ENCODE data around the gene TENT4A. TPM values are rescaled to one million over a fixed set of nuclear protein-coding genes. Genes with fewer than 3 reads are reported as not detected.

Gene TENT4A
- total RNA-seq, 4 donors from 2014 or later: 14.1 to 43.3 (median 27.2) TPM

- no peak for TF ChIP-seq POLR2A (IDR thresholded peaks at IDR 0.05)
- TF ChIP-seq, protein P1, sequence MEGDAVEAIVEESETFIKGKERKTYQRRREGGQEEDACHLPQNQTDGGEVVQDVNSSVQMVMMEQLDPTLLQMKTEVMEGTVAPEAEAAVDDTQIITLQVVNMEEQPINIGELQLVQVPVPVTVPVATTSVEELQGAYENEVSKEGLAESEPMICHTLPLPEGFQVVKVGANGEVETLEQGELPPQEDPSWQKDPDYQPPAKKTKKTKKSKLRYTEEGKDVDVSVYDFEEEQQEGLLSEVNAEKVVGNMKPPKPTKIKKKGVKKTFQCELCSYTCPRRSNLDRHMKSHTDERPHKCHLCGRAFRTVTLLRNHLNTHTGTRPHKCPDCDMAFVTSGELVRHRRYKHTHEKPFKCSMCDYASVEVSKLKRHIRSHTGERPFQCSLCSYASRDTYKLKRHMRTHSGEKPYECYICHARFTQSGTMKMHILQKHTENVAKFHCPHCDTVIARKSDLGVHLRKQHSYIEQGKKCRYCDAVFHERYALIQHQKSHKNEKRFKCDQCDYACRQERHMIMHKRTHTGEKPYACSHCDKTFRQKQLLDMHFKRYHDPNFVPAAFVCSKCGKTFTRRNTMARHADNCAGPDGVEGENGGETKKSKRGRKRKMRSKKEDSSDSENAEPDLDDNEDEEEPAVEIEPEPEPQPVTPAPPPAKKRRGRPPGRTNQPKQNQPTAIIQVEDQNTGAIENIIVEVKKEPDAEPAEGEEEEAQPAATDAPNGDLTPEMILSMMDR (IDR thresholded peaks at IDR 0.05): peak in 2 of 4 experiments; percentile 3 to 24
- H3K27me3 ChIP-seq: no peaks in the 10 kb centered on the region
- peak; percentile 50 to 59 for DNase-seq
- H3K9me3 ChIP-seq: no peaks in the 10 kb centered on the region
- peak overlapping the region; percentile 95 to 97 for H3K27ac ChIP-seq
- peak overlapping the region; percentile 59 to 69 for H3K4me3 ChIP-seq
- peaks cover 3 to 6% of the 10 kb centered on the region in 2 donors for H3K4me1 ChIP-seq
- intact Hi-C loops (cut with DNase I; ENCODE audit: low total_unique reads): loop anchor here (5.0 kb wide), 1 partner anchor 80 kb away; the partner anchor contains the start of genes NSUN2 and SRD5A1
- no peaks in the 10 kb centered on the region for H3K36me3 ChIP-seq
These were observed 1.1 kb upstream of the TENT4A start for GRCh38 chr5:6712142-6712576.

DNA sequence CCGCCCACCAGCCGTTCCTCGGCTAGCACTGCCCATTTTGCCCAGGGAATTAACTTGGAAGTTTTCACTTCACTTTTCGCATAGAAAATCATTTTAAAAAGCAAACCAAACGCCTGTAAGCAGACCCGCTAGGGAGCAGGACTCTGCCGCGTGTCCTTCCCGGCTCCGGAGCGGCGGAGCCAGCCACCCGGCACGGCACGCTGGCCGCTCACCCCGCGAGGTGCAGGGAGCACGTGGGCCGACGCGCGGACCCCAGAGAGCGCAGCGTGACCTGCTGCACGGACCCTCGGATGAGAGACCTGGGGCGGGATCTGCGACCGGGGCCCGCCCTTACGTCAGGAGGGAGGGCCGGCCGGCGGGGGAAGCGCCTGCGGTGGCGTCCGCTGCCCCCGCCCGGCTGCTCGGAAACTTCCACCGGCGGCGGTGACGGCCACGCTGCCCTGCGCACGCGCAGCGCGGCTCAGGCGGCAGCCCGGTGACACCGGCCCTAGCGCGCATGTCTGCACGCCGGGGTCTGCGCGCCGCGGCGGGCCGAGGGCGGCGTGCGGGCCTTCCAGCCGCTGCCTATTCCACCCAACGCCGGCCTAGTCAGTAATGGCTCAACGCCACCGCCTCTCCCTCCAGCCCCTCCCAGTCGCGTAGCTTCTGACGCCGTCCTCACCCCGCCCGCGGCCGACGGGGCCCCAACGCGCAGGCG, 507 bp upstream of the TENT4A start:
- peak; percentile 56 to 82 for TF ChIP-seq POLR2A (IDR thresholded peaks at IDR 0.05)
- TF ChIP-seq, protein P1 (IDR thresholded peaks at IDR 0.05): peak in 3 of 4 experiments; percentile 9 to 40 (median 10)
- peak; percentile 96 to 97 for DNase-seq
- intact Hi-C loops (cut with DNase I; ENCODE audit: low total_unique reads): loop anchor here (5.0 kb wide), 1 partner anchor 80 kb away; the partner anchor contains the start of genes NSUN2 and SRD5A1
- Histone ChIP-seq H3K9me3 (no peaks in the 10 kb centered on the region), H3K4me3 (peak overlapping the region; percentile 59 to 69), H3K36me3 (no peaks in the 10 kb centered on the region), H3K4me1 (peaks cover 3 to 11% of the 10 kb centered on the region in 2 donors), H3K27me3 (no peaks in the 10 kb centered on the region), H3K27ac (peak overlapping the region; percentile 95 to 97)

- H3K4me3 ChIP-seq: peak overlapping the region; percentile 37 to 68
- TF ChIP-seq POLR2A (IDR thresholded peaks at IDR 0.05): no peak
- TF ChIP-seq, protein P1 (IDR thresholded peaks at IDR 0.05): no peak
- peaks cover 3 to 13% of the 10 kb centered on the region in 2 donors for H3K4me1 ChIP-seq
- H3K27me3 ChIP-seq: no peaks in the 10 kb centered on the region
- H3K36me3 ChIP-seq: no peaks in the 10 kb centered on the region
- H3K9me3 ChIP-seq: no peaks in the 10 kb centered on the region
- DNase-seq: no peak
- intact Hi-C loops (cut with DNase I; ENCODE audit: low total_unique reads): loop anchor here (5.0 kb wide), 1 partner anchor 82 kb away; the partner anchor contains the start of genes NSUN2 and SRD5A1
- peak overlapping the region; percentile 80 to 97 for H3K27ac ChIP-seq
These were observed 1.2 kb downstream of the TENT4A start for GRCh38 chr5:6714226-6715041.

- H3K4me3 ChIP-seq: peak overlapping the region; percentile 37 to 68
- peak overlapping the region in 1 of 2 donors; percentile 97 for H3K27ac ChIP-seq
- no peaks in the 10 kb centered on the region for H3K9me3 ChIP-seq
- no peak for DNase-seq
- no peaks in the 10 kb centered on the region for H3K27me3 ChIP-seq
- intact Hi-C loops (cut with DNase I; ENCODE audit: low total_unique reads): no loop called here
- no peaks in the 10 kb centered on the region for H3K36me3 ChIP-seq
- peaks cover 3 to 13% of the 10 kb centered on the region in 2 donors for H3K4me1 ChIP-seq
- no peak for TF ChIP-seq POLR2A (IDR thresholded peaks at IDR 0.05)
- TF ChIP-seq, protein P1 (IDR thresholded peaks at IDR 0.05): no peak
These were observed 2.0 kb downstream of the TENT4A start for GRCh38 chr5:6715271-6715670.
